Stimulated activated naive CD8-positive, alpha-beta T cell treated with anti-CD3 and anti-CD28 coated beads, Interleukin-15, amount 100 ng/mL, for 72 hours (primary cell): ENCODE measurements around the gene SLC24A3.
A peak's percentile ranks its signal among the peaks of the same experiment; 100 is the strongest.

Experiments
- ATAC-seq: fragments of 150-1000 bp; cut with Tn5 transposase; 2 replicates; pipeline ENCODE4 v1.10.0; 2021; ENCODE audit warnings: mild to moderate bottlenecking, moderate library complexity
- DNase-seq, 2 donors: peaks; one replicate each; pipeline ENCODE4 v3.0.0; 2021 to 2022
- H3K27ac Mint-ChIP-seq, 2 donors: one replicate each; pipeline ENCODE4 v1.8.0; 2022; ENCODE audit warnings: mild to moderate bottlenecking in 2 of 2, mixed read lengths in 2 of 2, moderate library complexity in 2 of 2
- H3K27me3 Mint-ChIP-seq: one replicate; pipeline ENCODE4 v1.8.0; 2022; ENCODE audit warnings: mixed read lengths
- H3K4me1 Mint-ChIP-seq: one replicate; pipeline ENCODE4 v1.8.0; 2022; ENCODE audit warnings: mild to moderate bottlenecking, mixed read lengths
- H3K4me3 Mint-ChIP-seq, 2 donors: one replicate each; pipeline ENCODE4 v1.8.0; 2022; ENCODE audit warnings: mild to moderate bottlenecking in 2 of 2, mixed read lengths in 2 of 2, moderate library complexity in 1 of 2
- H3K9me3 Mint-ChIP-seq, 2 donors: one replicate each; pipeline ENCODE4 v1.8.0; 2022; ENCODE audit warnings: mixed read lengths in 2 of 2

Gene SLC24A3

DNA sequence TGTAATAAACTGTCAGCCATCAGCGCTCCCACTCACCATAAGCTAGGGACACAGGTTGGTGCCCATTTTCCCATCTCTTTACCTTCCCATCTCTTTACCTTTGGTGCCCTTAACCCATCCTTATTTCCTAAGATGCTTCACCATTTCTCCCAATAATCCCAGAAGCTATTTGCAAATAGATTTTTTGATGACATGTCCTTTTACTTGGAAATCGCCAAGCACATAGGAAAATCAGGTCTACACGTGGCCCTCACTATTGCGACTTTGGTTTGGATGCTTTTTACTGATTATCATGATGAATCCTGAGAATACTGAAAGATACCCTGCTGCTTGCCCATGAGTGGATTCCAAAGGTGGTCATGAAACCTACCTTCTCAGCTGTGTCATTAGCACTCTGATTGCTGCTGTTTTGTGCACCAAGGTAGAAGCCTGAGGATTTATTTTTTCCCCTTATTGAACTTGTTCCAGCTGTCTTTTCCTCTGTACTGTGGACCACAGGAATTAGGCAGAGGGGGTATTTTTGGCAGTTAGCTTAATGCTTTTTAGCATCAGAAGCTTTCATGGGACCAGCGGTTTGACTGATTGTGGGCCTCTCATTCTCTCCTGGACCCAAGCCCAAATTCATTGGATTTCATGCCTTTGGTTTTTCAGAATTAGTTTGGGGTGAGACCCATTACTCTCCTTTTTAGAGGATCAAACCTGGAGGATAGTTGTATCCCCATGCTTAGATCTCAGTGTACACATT is 316.0 kb downstream of the SLC24A3 start:
- Mint-ChIP-seq H3K27me3 (peaks cover 8% of the 10 kb centered on the region), H3K4me1 (no peaks in the 10 kb centered on the region), H3K4me3 (no peak overlapping the region), H3K27ac (no peak overlapping the region), H3K9me3 (peaks cover 0 to 5% of the 10 kb centered on the region in 2 donors)
- DNase-seq (no peak), ATAC-seq (no peak)

DNA sequence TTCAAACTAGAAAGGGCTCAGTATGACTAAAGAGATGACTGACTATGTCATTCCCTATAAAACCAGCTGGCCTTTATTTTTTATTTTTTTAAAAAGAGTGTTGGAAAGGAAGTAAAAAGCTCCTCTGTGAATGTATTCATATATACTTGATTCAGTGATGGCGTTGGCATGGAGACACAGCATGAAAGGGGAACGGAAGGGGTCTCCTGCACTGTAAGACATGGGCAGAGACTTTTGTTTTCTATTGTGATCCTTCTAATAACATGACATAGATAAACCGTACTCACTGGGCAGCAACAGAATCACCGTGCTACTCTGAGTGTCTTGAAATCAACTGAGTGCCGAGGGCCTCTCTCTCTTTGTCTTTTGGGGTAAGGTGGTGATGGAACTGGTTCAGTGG is 317.6 kb downstream of the SLC24A3 start:
- no peak overlapping the region for H3K4me3 Mint-ChIP-seq
- H3K27me3 Mint-ChIP-seq = peaks cover 5% of the 10 kb centered on the region
- peak overlapping the region in 1 of 2 donors; percentile 30 for H3K27ac Mint-ChIP-seq
- ATAC-seq (no peak), DNase-seq (no peak)
- H3K4me1 Mint-ChIP-seq = no peaks in the 10 kb centered on the region
- peaks cover 0 to 7% of the 10 kb centered on the region in 2 donors for H3K9me3 Mint-ChIP-seq

DNA sequence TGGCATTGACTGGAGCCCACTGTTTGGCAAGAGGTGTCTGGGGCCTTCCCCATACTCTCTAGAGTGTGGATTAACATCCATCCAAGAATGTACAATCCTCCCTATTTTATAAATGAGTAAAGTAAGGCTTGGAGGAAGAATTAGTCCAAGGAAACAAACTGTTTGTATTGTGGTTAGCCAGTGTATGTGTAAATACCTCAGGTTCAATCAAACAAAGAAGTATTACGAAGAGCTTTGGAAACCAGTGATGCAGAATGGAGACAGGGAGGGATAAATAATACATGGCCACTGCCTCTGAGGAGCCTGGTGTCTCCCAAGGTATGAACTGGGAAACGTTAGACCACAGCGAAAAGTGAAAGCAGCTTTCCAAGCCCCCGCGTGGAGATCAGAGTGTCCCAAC is 319.0 kb downstream of the SLC24A3 start:
- DNase-seq (no peak), ATAC-seq (no peak)
- Mint-ChIP-seq H3K27me3 (no peaks in the 10 kb centered on the region), H3K4me1 (no peaks in the 10 kb centered on the region), H3K9me3 (peaks cover 0 to 19% of the 10 kb centered on the region in 2 donors), H3K27ac (no peak overlapping the region), H3K4me3 (no peak overlapping the region)

DNA sequence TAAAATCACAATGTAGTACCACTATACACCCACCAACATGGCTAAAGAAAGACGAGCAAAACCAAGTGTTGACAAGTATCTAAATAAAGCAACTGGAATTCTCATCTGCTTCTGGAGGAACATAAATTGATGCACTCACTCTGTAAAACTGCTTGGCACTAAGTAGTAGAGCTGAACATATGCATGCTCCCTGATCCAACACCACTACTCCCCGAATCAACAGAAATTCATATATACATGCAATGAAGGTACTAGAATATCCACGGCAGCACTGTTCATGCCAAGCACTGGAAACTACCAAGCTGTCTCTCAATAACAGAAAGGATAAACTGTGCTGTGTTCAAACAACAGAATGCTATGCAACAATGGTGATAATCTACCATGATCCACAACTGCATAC is 326.1 kb downstream of the SLC24A3 start:
- ATAC-seq (no peak), DNase-seq (no peak)
- no peak overlapping the region for H3K27ac Mint-ChIP-seq
- H3K4me3 Mint-ChIP-seq = no peak overlapping the region
- peaks cover 12% of the 10 kb centered on the region for H3K4me1 Mint-ChIP-seq
- peaks cover 0 to 13% of the 10 kb centered on the region in 2 donors for H3K9me3 Mint-ChIP-seq
- H3K27me3 Mint-ChIP-seq = no peaks in the 10 kb centered on the region

DNA sequence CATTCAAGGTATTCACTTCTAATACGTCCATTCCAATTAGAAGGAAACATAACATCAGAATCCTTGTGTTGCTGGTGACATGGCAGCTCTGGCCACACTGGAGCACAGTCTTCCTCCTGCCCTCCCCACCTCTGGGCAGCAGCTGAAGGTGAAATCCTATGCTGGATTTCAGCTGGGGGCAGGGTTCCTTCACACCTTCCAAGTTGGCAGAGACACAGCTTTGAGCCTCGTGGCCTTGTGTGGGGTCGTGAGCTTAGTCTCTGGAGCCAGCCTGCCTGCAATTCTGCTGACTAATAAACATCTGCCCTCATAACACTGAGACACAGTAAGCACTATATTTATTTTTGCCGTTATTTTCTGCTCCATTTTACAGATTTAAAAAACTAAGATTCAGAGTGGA is 326.7 kb downstream of the SLC24A3 start:
- H3K27me3 Mint-ChIP-seq = no peaks in the 10 kb centered on the region
- H3K4me3 Mint-ChIP-seq = no peak overlapping the region
- H3K27ac Mint-ChIP-seq = no peak overlapping the region
- peaks cover 12% of the 10 kb centered on the region for H3K4me1 Mint-ChIP-seq
- H3K9me3 Mint-ChIP-seq = peaks cover 0 to 12% of the 10 kb centered on the region in 2 donors
- no peak for ATAC-seq
- no peak for DNase-seq

DNA sequence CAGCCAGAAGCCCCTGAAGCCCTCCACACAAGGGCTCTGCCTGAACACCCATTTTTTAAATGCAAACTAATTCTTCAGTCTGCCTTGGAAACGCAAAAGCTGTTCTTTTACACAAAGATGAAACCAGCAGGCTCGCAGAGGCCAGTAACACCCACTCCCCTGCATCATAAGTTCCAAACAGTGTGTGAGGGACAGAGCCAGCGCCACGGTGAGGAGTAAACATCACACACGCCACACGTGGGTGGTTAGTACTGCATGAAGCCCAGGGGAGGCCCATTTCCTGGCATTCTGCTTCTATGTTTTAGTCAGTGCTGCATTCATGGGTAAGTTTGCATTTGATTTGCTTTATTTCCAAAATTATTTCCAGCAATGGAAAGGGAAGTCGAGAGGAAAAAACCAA is 327.9 kb downstream of the SLC24A3 start:
- peaks cover 0 to 8% of the 10 kb centered on the region in 2 donors for H3K9me3 Mint-ChIP-seq
- no peaks in the 10 kb centered on the region for H3K27me3 Mint-ChIP-seq
- H3K4me1 Mint-ChIP-seq = peaks cover 12% of the 10 kb centered on the region
- no peak overlapping the region for H3K27ac Mint-ChIP-seq
- DNase-seq (peak in 1 of 2 donors; percentile 47), ATAC-seq (peak; percentile 95)
- H3K4me3 Mint-ChIP-seq = peak overlapping the region in 1 of 2 donors; percentile 28

DNA sequence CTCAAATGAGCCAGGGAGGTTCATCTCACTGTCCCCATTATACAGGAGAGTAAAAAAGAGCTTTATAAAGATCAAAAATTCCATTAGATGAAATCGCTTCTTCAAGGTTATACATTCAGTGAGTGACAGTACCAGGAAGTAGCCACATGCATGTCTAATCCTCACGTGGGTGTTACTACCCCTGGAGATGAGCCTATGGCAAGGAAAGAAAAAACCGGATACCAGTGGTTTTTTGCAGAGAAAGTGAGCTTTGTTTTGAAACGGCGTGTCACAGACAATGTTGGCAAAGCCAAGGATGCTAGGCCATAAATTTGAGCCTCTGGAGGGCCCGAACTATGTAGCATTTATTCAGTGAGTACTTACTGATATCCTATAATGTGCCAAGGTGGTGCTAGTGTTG is 330.7 kb downstream of the SLC24A3 start:
- Mint-ChIP-seq H3K27me3 (no peaks in the 10 kb centered on the region), H3K4me1 (peaks cover 12% of the 10 kb centered on the region), H3K27ac (peak overlapping the region; percentile 74 to 77), H3K9me3 (no peaks in the 10 kb centered on the region), H3K4me3 (peak overlapping the region; percentile 12 to 21)
- ATAC-seq = peak; percentile 46
- no peak for DNase-seq

DNA sequence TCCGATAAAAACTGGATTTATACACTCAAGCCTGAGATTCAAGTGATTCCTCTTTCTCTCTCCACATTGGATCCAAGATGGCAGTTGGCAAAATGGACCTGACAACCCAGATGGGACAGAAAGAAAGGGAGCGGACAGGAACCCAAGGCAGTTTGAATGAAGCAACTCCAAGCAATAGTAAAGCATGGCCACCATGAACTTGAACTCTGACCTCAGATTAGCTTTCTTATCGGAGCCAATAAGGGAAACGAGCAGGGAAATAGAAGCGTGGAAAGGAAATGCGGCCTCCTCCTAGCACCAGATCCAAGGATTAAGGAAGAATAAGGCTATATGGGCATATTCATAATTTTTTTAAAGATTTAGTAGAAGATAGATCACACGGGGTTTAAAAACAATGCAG is 332.2 kb downstream of the SLC24A3 start:
- Mint-ChIP-seq H3K9me3 (no peaks in the 10 kb centered on the region), H3K4me1 (peaks cover 12% of the 10 kb centered on the region), H3K4me3 (no peak overlapping the region), H3K27me3 (no peaks in the 10 kb centered on the region), H3K27ac (no peak overlapping the region)
- no peak for ATAC-seq
- DNase-seq = no peak

DNA sequence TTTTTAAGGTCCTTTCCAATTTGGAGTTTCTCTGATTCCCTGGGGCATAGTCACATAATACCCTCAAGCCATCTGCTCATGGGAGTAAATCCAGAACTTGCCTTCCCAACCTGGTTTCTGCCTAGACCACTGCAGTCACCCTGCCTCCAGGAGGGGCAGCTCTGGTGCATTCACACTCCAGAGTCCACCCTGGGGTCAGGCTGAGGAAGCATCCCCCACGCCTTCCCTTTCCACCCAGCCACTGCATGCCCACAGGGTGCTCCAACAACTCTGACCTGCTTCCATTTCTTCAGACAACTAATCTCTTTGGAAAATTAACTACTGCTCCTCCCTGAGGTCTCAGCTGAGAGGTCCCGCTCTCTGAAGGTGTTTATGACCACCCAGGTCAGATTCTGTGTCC is 334.2 kb downstream of the SLC24A3 start:
- ATAC-seq = no peak
- Mint-ChIP-seq H3K4me1 (peaks cover 12% of the 10 kb centered on the region), H3K27ac (no peak overlapping the region), H3K4me3 (no peak overlapping the region), H3K9me3 (no peaks in the 10 kb centered on the region), H3K27me3 (no peaks in the 10 kb centered on the region)
- DNase-seq = no peak

DNA sequence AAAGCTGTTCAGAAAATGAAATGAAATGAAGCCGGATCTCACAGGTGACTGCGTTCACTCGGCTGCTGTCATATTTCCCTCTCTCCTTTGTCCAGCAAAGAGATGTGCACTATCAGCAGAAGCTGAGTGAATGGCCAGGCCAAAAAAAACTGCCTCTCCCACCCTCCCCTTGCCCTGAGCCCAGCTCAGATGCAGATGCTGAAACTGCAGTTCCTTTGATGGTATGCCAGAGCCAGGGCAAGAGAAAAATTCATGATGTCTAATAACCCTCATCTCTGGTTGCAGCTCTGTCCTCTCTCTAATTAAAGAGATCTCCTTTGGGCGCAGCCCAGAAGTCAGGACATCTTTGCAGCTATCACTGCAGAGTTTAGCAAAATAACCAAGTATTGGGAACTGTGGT is 335.1 kb downstream of the SLC24A3 start:
- Mint-ChIP-seq H3K4me3 (no peak overlapping the region), H3K9me3 (no peaks in the 10 kb centered on the region), H3K27me3 (no peaks in the 10 kb centered on the region), H3K27ac (no peak overlapping the region), H3K4me1 (peaks cover 7% of the 10 kb centered on the region)
- DNase-seq (no peak), ATAC-seq (no peak)

DNA sequence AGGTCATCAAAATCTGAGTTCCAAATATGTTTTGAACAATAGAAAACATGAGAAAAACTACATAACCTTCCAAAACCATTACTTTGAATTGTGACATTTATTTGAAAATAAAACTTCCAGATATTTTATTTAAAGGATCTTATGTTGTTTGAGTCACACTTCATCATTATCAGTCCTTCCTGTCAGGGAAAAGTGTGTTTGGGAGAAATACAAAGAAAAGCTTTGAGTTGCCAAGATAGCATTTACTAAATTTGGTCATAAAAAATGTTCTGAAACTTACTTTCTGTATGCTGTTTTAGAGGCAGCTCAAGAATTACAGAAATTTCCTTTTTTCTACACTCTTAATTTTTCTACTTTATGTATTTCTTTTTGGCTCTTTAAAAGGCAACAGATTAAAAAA is 337.5 kb downstream of the SLC24A3 start:
- H3K27ac Mint-ChIP-seq = no peak overlapping the region
- ATAC-seq = no peak
- no peaks in the 10 kb centered on the region for H3K27me3 Mint-ChIP-seq
- no peak overlapping the region for H3K4me3 Mint-ChIP-seq
- no peaks in the 10 kb centered on the region for H3K9me3 Mint-ChIP-seq
- no peak for DNase-seq
- no peaks in the 10 kb centered on the region for H3K4me1 Mint-ChIP-seq

DNA sequence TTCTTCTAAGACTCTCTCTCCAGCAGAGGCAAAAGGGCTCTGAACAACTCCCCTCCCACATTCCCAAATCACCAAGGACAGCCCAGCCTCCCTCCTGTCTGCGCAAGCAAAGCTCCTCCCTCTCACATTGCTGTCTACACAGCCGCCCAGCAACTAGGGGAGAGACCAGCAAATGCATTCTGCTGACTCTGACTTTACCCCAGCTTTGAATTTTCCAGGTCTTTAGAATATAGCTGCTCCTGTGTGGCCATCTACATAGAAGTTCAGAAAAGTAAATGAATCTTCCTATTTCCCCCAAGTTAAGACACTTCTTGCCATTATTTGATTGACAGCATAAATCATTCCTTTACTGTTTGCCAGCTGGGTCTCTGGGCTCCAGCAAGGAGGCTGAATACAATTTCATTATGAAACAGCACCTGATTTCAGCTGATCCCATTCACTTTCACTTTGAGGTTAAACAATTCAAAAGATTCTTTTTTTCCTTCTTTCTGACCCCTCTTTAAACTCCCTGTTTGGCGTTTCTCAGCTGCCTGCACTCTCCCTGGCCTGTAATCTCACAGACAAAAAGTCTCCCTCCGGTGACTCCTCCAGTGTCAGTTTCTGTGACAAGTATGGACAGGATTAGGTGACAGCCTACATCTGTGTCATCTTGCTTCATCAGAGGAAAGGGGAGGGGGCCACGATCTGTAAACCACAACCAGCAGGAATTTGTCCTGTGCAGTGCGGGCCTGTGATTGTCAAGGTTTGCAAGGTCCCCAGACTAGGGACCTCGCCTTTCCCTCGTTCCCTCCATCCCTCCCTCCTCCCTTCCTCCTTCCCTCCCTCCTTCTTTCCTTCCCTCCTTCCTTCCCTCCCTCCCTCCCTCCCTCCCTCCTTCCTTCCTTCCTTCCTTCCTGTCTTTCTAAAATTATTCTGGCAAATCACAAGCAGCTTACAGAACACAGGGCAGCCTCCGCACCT is 340.1 kb downstream of the SLC24A3 start:
- no peaks in the 10 kb centered on the region for H3K9me3 Mint-ChIP-seq
- DNase-seq = no peak
- peak; percentile 49 for ATAC-seq

DNA sequence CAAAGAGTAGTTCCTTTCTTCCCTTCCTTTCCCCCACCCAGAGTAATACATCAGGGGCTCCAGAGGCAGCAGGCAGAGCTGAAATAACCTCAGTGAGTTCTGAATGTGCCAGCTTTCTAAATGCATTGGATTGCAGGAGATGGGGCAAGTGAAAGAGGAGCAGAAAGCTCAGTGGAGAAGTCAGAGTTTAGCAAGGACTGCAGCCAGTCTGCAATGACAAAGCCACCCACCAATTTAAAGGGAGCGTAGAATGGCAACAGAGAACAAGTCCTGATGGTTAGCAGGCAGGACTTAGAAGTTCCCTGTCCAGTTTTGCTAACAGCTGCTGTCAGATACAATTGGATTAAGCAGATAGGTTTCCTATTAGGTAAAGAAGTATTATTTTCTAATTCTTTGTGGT is 342.2 kb downstream of the SLC24A3 start:
- Mint-ChIP-seq H3K4me3 (no peak overlapping the region), H3K27ac (no peak overlapping the region), H3K4me1 (no peaks in the 10 kb centered on the region), H3K27me3 (no peaks in the 10 kb centered on the region), H3K9me3 (no peaks in the 10 kb centered on the region)
- no peak for DNase-seq
- ATAC-seq = no peak

More for the DNA sequence above, 340.1 kb downstream of the SLC24A3 start:
- Mint-ChIP-seq H3K4me3 (no peak overlapping the region), H3K27ac (no peak overlapping the region), H3K4me1 (no peaks in the 10 kb centered on the region), H3K27me3 (no peaks in the 10 kb centered on the region)

DNA sequence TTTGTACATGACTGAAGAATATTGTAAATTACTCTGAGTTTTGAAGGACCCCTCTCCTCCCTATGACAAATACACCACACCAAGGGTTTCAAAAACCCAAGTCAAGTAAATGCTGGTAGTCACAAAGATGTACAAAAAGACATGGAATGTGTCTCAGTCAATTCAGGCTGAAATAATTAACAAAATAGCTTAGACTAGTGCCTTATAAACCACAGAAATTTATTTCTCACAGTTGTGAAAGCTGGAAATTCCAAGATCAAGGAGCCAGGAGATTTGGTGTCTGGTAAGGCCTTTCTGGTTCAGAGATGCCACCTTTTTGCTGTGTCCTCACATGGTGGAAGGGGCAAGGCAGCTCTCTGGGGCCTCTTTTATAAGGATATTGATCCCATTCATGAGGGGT is 343.3 kb downstream of the SLC24A3 start:
- no peaks in the 10 kb centered on the region for H3K27me3 Mint-ChIP-seq

DNA sequence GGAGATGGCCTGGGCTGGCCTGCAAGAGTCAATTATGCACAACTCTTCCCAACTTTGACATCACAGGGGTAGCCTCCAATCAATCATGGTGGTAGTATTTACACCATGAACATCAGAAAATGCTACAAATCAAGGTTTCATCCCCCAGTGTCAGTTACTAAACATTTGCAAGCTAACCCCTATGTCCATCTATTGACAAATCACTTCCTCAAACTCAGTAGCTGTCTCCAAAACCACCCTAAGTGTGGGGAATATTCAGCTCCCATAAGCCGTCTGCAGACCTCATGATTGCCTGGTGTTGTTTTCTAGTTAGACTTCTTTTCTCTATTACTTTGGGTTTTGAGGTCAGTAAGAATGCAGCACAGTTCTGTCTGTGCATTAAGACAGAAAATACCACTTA is 344.8 kb downstream of the SLC24A3 start:
- no peak overlapping the region for H3K27ac Mint-ChIP-seq
- no peak for DNase-seq
- ATAC-seq = no peak
- no peak overlapping the region for H3K4me3 Mint-ChIP-seq
- H3K9me3 Mint-ChIP-seq = no peaks in the 10 kb centered on the region
- no peaks in the 10 kb centered on the region for H3K27me3 Mint-ChIP-seq
- no peaks in the 10 kb centered on the region for H3K4me1 Mint-ChIP-seq

More for the DNA sequence above, 343.3 kb downstream of the SLC24A3 start:
- ATAC-seq = no peak
- H3K9me3 Mint-ChIP-seq = no peaks in the 10 kb centered on the region
- H3K27ac Mint-ChIP-seq = no peak overlapping the region
- no peak overlapping the region for H3K4me3 Mint-ChIP-seq
- DNase-seq = no peak
- H3K4me1 Mint-ChIP-seq = no peaks in the 10 kb centered on the region

DNA sequence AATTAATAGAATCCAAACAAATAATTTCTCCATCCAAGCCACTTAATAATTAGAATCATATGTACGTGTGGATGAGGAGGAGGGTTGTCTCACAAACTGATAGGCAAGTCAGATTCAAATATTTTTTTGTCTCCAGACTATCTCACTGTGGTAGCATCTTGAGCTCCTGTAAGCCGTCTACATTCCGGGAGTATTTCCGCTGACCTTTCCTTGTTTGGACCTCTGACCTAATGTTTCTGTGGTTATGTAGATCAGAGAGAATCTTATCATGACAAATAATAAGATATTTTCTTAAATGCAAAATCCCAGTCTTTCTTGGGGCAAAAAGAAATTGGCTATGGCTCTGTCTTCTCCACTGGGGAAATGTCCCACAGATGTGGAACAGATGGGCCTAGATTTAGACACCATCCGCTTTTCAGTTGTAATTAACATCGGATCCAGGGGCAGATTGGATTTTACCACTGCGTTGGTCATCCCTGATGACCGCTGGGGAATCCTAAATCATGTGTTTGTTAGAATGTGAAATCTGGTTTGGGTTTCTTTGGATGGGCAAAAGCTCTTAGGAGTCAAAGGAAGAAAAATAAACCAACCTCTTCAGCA is 348.5 kb downstream of the SLC24A3 start:
- no peaks in the 10 kb centered on the region for H3K4me1 Mint-ChIP-seq
- H3K27me3 Mint-ChIP-seq = no peaks in the 10 kb centered on the region
- no peak overlapping the region for H3K27ac Mint-ChIP-seq
- H3K4me3 Mint-ChIP-seq = no peak overlapping the region
- ATAC-seq = no peak
- peaks cover 0 to 5% of the 10 kb centered on the region in 2 donors for H3K9me3 Mint-ChIP-seq
- DNase-seq = no peak
